ENCODE measurements around the gene CBFA2T3. TPM values are rescaled to one million over a fixed set of nuclear protein-coding genes. Genes with fewer than 3 reads are reported as not detected.
"Not testable (repeated sequence)": the region's sequence is repeated elsewhere in the genome, so short reads cannot be mapped to it uniquely, and the experiment has no call there.

CBFA2T3 gene
- total RNA-seq, 2 donors from 2014 or later: 3.2 to 4.4 TPM

DNA sequence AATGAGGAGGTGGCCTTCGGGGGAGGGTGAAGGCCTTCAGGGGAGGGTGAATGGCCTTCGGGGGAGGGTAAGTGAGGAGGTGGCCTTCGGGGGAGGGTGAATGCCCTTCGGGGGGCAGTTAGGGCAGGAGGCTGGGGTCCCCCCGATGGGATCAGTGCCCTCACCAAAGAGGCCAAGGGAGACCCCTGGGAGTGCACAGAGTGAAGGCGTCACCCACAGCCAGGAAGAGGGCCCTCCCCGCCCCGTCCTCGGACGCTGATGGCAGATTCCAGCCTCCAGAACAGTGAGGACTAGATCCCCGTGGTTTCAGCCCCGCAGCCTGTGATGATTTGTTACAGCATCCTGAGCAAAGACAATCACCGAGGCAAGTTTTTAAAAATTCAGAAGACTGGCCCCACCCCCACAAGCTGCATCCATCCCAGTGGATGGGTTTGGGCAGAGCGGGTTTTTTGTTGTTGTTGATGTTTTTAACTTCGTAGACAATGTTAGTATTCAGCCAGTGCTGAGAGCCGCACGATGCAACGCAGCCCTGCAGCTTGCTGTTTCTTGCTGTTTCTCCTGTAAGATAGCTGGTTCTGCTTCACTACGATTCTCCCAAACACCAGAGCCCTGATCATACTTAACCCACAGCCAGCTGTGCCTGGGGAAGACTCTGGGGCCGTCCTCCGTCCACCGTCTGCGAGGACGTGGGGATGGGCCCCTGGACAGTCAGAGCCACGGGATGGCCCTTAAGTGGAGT lies 40.7 kb upstream of the CBFA2T3 start:
- Mint-ChIP-seq H3K36me3 (ENCODE audit: low read depth) (peaks cover 2% of the 10 kb centered on the region), H3K4me1 (no peaks in the 10 kb centered on the region), H3K27me3 (peaks cover 18% of the 10 kb centered on the region), H3K27ac (no peak overlapping the region), H3K4me3 (no peak overlapping the region)
- H3K9me3 ChIP-seq (ENCODE audit: control insufficient read depth, low read length, poor library complexity, severe bottlenecking): no peaks in the 10 kb centered on the region
- ATAC-seq: no peak
- peak in 1 of 3 donors; percentile 4 for DNase-seq

DNA sequence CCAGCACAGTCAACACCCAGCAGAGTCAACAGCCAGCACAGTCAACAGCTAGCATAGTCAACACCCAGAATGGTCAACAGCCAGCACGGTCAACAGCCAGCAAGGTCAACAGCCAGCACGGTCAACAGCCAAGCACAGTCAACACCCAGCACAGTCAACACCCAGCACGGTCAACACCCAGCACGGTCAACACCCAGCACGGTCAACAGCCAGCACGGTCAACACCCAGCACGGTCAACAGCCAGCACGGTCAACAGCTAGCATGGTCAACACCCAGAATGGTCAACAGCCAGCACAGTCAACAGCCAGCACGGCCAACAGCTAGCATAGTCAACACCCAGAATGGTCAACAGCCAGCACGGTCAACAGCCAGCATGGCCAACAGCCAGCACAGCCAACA lies 39.6 kb upstream of the CBFA2T3 start:
- peaks cover 18% of the 10 kb centered on the region for H3K27me3 Mint-ChIP-seq
- not testable (repeated sequence) for H3K27ac Mint-ChIP-seq; ATAC-seq; H3K36me3 Mint-ChIP-seq (ENCODE audit: low read depth); H3K9me3 ChIP-seq (ENCODE audit: control insufficient read depth, low read length, poor library complexity, severe bottlenecking); H3K4me1 Mint-ChIP-seq; H3K4me3 Mint-ChIP-seq
- DNase-seq: peak in 1 of 3 donors; percentile 4

DNA sequence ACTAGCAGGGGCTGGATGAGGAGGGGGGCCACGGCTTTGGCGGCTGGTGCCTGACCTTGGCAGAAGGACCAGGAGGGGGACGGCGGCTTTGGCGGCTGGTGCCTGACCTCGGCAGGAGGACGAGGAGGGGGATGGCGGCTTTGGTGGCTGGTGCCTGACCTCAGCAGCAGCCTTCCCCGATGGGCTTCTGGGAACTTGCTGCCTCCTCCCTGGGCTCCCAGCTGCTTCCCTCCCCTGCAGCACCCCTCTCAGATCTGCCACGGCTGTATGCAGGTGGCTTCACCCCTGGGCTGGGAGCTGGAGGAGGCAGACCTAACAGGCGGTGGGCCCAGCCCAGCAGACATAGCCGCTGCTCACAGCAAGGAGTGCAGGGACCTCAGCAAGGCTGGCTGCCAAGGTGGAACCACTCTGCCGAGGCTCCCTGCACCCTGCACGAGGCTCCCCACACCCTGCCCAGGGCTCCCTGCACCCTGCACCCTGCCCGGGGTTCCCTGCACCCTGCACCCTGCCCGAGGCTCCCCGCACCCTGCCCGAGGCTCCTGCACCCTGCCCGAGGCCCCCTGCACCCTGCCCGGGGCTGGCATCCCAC lies 38.4 kb upstream of the CBFA2T3 start:
- Mint-ChIP-seq H3K27ac (no peak overlapping the region), H3K4me3 (no peak overlapping the region), H3K4me1 (no peaks in the 10 kb centered on the region), H3K36me3 (ENCODE audit: low read depth) (peaks cover 2% of the 10 kb centered on the region), H3K27me3 (peaks cover 13% of the 10 kb centered on the region)
- DNase-seq (peak in 1 of 3 donors; percentile 7), ATAC-seq (no peak)
- H3K9me3 ChIP-seq (ENCODE audit: control insufficient read depth, low read length, poor library complexity, severe bottlenecking): no peaks in the 10 kb centered on the region

DNA sequence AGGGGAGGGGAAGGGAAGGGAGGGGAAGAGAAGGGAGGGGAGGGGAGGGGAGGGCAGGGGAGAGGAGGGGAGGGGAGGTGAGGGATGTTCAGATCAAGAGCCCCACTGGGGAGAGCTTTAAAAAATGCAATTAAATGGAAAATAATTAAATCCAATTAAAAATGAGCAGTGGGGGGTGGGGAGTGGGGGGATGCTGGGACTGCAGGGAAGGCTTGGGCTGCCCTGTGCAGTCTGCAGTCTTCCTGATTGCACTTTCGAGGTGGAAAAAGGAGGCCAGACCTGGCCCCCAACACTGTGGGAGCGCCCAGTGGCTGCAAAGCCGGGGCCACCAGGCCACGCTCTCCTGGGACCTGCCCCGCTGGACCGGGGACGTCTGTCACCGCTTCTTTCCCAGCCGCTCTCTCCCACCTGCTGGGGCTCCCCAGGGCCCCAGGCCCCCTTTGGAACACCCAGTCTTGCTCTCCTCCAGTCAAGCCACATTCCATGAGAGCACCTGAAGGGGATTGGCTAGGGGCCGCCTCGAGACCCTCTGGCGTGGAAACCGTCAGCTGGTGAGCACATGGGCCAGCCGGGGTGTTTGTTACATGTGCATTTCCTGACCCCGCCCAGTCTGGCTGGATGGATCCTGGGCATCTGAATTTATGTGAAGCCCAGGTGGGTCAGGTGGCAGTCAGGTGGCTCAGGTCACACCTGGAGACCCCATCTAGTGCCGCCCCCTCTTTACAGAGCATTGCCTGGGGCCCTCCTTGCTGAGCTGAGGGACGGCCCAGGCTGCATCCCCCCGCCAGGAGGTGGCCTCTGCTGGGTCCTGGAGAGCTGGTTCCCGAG lies 37.6 kb upstream of the CBFA2T3 start:
- H3K27ac Mint-ChIP-seq: no peak overlapping the region
- H3K4me3 Mint-ChIP-seq: no peak overlapping the region
- peak in 1 of 3 donors; percentile 9 for DNase-seq
- peaks cover 2% of the 10 kb centered on the region for H3K36me3 Mint-ChIP-seq (ENCODE audit: low read depth)
- H3K9me3 ChIP-seq (ENCODE audit: control insufficient read depth, low read length, poor library complexity, severe bottlenecking): no peaks in the 10 kb centered on the region
- H3K4me1 Mint-ChIP-seq: no peaks in the 10 kb centered on the region
- no peak for ATAC-seq
- peaks cover 13% of the 10 kb centered on the region for H3K27me3 Mint-ChIP-seq

DNA sequence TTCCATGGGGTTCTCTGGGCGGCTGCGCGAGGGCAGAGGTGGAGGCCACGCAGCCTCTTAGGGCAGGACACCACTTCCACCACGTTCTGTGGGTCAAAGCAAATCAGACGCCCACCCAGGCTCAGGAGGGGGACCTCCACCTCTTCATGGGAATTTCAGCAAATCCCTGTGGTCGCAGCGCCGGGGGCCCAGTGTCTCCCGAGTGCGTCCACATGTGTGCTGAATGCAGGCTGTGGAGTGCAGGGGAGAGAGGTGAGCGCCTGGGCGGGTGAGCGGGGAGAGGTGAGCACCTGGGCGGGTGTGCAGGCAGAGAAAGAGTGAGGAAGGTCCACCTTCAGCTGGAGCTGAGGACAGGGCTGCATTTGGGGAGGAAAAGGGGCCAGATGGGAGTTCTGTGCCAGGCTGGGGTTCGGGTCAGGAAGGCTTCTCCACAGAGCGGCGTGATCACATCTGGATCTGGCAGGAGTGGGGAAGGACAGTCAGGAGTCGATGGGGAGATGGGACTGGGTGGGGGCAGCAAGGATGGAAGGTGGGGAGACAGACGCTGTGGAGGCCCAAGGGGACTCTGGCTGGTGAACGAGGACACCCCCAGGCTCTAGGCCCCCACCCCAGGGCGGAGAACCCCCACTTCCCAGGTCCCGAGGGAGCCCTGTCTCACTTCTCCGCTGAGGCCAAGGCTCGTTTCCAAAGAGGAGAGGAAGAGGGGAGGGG lies 36.8 kb upstream of the CBFA2T3 start:
- peak in 1 of 3 donors; percentile 2 for DNase-seq
- no peaks in the 10 kb centered on the region for H3K4me1 Mint-ChIP-seq
- peaks cover 13% of the 10 kb centered on the region for H3K27me3 Mint-ChIP-seq

DNA sequence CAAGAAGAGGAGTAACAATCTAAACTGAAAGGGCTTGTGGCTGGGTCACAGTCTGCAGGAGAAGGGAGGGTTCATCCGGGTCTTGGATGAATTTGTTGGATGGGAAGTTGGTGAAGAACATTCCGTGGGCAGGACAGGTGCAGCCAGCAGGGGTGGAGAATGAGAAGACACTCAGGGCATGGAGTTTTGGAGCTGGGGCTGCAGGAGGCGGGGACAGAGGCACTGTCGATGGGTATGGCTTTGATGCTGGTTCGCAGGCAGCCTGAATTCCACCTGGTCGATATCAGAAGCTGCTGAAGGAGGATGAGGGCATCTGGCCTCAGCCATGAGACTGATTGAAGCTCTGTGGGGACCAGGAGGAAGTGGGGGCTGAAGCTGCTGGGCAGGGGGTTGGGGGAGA lies 36.1 kb upstream of the CBFA2T3 start:
- Mint-ChIP-seq H3K4me3 (no peak overlapping the region), H3K27ac (no peak overlapping the region), H3K27me3 (peaks cover 11% of the 10 kb centered on the region), H3K36me3 (ENCODE audit: low read depth) (peaks cover 2% of the 10 kb centered on the region), H3K4me1 (no peaks in the 10 kb centered on the region)
- no peaks in the 10 kb centered on the region for H3K9me3 ChIP-seq (ENCODE audit: control insufficient read depth, low read length, poor library complexity, severe bottlenecking)
- DNase-seq (no peak), ATAC-seq (no peak)

More for the DNA sequence above, 36.8 kb upstream of the CBFA2T3 start:
- ATAC-seq: no peak
- Mint-ChIP-seq H3K4me3 (no peak overlapping the region), H3K36me3 (ENCODE audit: low read depth) (peaks cover 2% of the 10 kb centered on the region), H3K27ac (no peak overlapping the region)
- no peaks in the 10 kb centered on the region for H3K9me3 ChIP-seq (ENCODE audit: control insufficient read depth, low read length, poor library complexity, severe bottlenecking)

DNA sequence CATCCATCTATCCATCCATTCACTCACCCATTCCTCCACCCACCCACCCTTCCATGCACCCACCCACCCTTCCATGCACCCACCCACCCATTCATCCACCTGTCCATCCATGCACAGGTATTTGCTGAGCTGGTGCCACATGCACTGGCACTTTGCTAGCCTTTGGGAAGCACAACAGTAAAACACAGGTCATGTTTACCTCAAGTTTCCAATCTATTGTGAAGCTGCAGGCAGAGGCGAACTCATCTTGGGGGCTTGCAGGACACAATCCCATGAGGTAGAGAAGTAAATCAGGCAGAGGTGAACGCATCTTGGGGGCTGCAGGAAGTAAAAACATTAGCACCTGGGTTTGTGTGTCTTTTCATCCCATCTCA lies 35.6 kb upstream of the CBFA2T3 start:
- Mint-ChIP-seq H3K36me3 (ENCODE audit: low read depth) (peaks cover 2% of the 10 kb centered on the region), H3K4me1 (no peaks in the 10 kb centered on the region)
- no peak for DNase-seq

DNA sequence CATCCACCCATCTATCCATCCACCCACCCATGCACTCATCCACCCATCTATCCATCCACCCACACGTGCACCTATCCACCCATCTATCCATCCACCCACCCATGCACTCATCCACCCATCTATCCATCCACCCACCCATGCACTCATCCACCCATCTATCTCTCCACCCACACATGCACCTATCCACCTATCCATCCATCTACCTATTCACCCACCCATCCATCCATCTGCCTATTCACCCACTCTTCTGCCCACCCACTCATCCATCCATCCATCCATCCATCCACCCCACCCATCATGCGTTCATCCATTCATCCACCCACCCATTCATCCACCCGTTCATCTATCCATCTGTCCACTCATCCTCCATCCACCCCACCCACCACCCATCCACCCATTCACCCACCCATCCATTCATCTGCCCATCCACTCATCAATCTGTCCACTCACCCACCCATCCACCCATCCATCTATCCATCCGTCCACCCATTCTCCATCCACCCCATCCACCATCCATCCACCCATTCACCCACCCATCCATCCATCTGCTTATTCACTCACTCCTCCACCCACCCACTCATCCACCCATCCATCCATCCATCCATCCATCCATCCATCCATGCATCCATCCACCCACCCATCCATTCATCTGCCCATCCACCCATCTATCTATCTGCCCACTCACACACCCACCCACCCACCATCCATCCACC lies 35.1 kb upstream of the CBFA2T3 start:
- Mint-ChIP-seq H3K4me1 (peaks cover 3% of the 10 kb centered on the region), H3K27me3 (peaks cover 14% of the 10 kb centered on the region), H3K27ac (no peak overlapping the region), H3K36me3 (ENCODE audit: low read depth) (peaks cover 2% of the 10 kb centered on the region), H3K4me3 (no peak overlapping the region)
- DNase-seq (no peak), ATAC-seq (no peak)
- no peaks in the 10 kb centered on the region for H3K9me3 ChIP-seq (ENCODE audit: control insufficient read depth, low read length, poor library complexity, severe bottlenecking)

More for the DNA sequence above, 35.6 kb upstream of the CBFA2T3 start:
- H3K9me3 ChIP-seq (ENCODE audit: control insufficient read depth, low read length, poor library complexity, severe bottlenecking): no peaks in the 10 kb centered on the region
- Mint-ChIP-seq H3K27ac (no peak overlapping the region), H3K4me3 (no peak overlapping the region), H3K27me3 (peaks cover 9% of the 10 kb centered on the region)
- no peak for ATAC-seq

DNA sequence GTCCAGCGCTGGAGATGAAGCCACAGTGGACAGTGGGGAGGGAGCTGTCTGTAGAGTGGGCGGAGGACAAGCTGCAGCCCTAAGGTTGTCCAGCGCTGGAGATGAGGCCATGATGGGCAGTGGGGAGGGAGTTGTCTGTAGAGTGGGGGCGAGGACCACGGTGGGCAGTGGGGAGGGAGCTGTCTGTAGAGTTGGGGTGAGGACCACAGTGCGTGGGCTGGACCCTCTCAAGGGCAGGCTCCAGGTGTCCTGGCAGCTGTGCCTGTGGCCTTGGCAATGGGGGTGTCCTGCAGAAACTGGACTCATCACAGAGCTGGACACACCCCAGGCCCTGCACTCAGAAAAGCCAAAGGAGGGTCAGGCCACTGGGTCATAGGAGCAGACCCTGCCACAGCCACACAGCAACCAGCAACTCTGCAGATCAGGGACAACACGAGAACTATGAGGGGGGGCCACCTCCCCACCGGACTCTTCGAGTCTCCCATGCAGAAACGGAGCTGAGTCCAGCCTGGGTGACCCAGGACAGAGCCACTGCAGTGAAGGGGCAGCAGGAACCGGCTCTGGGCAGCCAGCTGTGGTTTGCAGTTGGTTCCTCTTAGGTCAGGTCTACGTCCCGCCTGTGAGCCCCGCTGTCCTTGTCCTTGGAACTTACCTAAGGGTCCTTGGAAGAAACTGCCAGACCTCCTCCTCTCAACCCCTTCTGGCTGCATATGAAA lies 33.4 kb upstream of the CBFA2T3 start:
- H3K4me1 Mint-ChIP-seq: peaks cover 3% of the 10 kb centered on the region
- no peak overlapping the region for H3K27ac Mint-ChIP-seq
- ATAC-seq (no peak), DNase-seq (no peak)
- peaks cover 14% of the 10 kb centered on the region for H3K27me3 Mint-ChIP-seq
- H3K9me3 ChIP-seq (ENCODE audit: control insufficient read depth, low read length, poor library complexity, severe bottlenecking): no peaks in the 10 kb centered on the region
- peak overlapping the region; percentile 19 for H3K4me3 Mint-ChIP-seq
- peaks cover 2% of the 10 kb centered on the region for H3K36me3 Mint-ChIP-seq (ENCODE audit: low read depth)

DNA sequence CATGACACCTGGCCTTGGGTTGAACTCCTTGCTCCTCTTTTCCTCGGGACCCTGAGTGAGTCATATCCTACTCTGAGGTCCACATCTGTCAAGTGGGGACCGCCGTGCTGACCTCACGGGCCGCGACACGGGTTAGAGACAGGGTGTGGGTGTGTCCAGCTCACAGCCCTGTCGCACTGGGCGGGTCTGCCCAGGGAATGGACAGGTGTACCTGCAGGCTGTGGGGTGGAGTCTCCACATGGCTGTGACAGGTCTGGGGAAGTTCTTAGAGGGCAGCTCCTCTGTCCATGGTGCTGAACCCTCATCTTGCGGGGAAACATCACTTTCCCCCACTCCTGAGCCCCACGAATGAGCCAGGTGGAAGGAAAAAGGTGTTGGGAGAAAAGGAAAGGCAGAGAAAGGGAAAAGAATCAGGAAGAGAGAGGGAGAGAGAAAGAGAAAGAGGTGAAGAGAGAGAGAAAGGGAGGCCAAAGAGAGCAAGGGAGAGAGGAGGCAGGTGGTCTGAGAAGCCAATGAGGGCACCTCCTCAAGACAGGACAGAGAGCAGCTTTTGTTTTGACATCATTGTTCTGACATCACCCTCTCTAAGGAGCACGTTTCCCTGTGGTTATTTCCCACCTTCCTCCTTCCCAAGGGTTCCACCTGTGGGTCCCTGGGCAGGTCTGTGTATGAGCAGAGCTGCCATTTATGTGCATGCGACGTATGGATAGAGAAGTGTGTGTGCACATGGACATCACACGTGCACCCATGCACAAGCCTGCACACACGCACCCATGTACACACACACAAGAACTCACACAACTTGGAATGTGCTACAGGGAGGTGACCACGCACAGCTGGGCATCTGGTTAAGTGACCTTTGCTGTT lies 32.6 kb upstream of the CBFA2T3 start:
- Mint-ChIP-seq H3K4me1 (peaks cover 3% of the 10 kb centered on the region), H3K27ac (no peak overlapping the region), H3K36me3 (ENCODE audit: low read depth) (peaks cover 2% of the 10 kb centered on the region), H3K4me3 (no peak overlapping the region), H3K27me3 (peaks cover 18% of the 10 kb centered on the region)
- no peaks in the 10 kb centered on the region for H3K9me3 ChIP-seq (ENCODE audit: control insufficient read depth, low read length, poor library complexity, severe bottlenecking)
- ATAC-seq (no peak), DNase-seq (peak in 1 of 3 donors; percentile 29)

DNA sequence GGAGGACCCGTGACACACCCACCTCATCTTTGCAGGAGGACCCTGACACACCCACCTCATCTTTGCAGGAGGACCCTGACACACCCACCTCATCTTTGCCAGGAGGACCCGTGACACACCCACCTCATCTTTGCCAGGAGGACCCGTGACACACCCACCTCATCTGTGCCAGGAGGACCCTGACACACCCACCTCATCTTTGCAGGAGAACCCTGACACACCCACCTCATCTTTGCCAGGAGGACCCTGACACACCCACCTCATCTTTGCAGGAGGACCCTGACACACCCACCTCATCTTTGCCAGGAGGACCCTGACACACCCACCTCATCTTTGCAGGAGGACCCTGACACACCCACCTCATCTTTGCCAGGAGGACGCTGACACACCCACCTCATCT lies 31.8 kb upstream of the CBFA2T3 start:
- H3K36me3 Mint-ChIP-seq (ENCODE audit: low read depth); H3K4me1 Mint-ChIP-seq; H3K27ac Mint-ChIP-seq; H3K9me3 ChIP-seq (ENCODE audit: control insufficient read depth, low read length, poor library complexity, severe bottlenecking); ATAC-seq; H3K4me3 Mint-ChIP-seq; DNase-seq: not testable (repeated sequence)
- peaks cover 23% of the 10 kb centered on the region for H3K27me3 Mint-ChIP-seq

All from T-helper 17 cell (primary cell).